Uterus (tissue), 2 donors: ENCODE results near the gene CFAP69.

Experiments used
- CTCF ChIP-seq, 4 experiments: fragments of 200-600 bp in 2 of 4; fragments of 450-650 bp in 2 of 4; sonication (generic) in 2 of 4; IDR thresholded peaks; one replicate each; pipeline ENCODE4 v1.5.1; 2016 to 2019; ENCODE audit warnings: antibody characterized with exemption in 4 of 4, mild to moderate bottlenecking in 2 of 4, moderate library complexity in 1 of 4
- POLR2A ChIP-seq, 2 donors: fragments of 450-650 bp; IDR thresholded peaks; one replicate each; pipeline ENCODE4 v1.6.1; 2016; ENCODE audit warnings: antibody characterized with exemption in 2 of 2, mild to moderate bottlenecking in 1 of 2, moderate library complexity in 1 of 2

DNA sequence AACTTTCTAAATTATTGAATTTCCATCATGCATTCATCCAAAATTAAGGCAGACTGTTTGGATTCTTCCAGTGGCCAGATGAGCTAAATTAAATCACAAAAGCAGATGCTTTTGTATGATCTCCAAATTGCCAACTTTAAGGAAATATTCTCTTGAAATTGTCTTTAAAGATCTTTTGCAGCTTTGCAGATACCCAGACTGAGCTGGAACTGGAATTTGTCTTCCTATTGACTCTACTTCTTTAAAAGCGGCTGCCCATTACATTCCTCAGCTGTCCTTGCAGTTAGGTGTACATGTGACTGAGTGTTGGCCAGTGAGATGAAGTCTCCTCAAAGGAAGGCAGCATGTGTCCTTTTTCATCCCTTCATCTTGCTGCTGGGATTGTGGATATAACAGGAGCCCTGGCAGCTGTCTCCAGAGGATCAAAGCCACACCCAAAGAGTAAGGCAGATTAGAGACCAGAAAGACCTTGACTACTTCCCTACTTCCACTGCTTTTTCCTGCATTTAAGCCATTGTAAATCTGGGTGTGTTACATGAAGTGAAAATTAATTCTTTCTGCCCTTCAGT is 8.2 kb upstream of the CFAP69 start:
- TF ChIP-seq CTCF (IDR thresholded peaks at IDR 0.05) (no peak), POLR2A (IDR thresholded peaks at IDR 0.05) (no peak)
